ENCODE data around the gene EEIG1. TPM values are rescaled to one million over a fixed set of nuclear protein-coding genes. Genes with fewer than 3 reads are reported as not detected.

The EEIG1 gene
- total and polyA plus RNA-seq, 7 donors, result 3.6 to 11.4 (median 6.1) TPM

- H3K4me1 ChIP-seq, result no peaks in the 10 kb centered on the region
- H3K9me3 ChIP-seq, result no peaks in the 10 kb centered on the region
- intact Hi-C loops (cut with DNase I), result no loop called here
- WGBS, 3 donors, result 88 to 93% (median 92%) methylated on average over 4 of the region's 4 CpGs
- TF ChIP-seq, protein P1, sequence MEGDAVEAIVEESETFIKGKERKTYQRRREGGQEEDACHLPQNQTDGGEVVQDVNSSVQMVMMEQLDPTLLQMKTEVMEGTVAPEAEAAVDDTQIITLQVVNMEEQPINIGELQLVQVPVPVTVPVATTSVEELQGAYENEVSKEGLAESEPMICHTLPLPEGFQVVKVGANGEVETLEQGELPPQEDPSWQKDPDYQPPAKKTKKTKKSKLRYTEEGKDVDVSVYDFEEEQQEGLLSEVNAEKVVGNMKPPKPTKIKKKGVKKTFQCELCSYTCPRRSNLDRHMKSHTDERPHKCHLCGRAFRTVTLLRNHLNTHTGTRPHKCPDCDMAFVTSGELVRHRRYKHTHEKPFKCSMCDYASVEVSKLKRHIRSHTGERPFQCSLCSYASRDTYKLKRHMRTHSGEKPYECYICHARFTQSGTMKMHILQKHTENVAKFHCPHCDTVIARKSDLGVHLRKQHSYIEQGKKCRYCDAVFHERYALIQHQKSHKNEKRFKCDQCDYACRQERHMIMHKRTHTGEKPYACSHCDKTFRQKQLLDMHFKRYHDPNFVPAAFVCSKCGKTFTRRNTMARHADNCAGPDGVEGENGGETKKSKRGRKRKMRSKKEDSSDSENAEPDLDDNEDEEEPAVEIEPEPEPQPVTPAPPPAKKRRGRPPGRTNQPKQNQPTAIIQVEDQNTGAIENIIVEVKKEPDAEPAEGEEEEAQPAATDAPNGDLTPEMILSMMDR (IDR thresholded peaks at IDR 0.05), result no peak
- no peak overlapping the region for H3K4me3 ChIP-seq
- ATAC-seq, result no peak
- no peaks in the 10 kb centered on the region for H3K36me3 ChIP-seq (ENCODE audit: insufficient read depth in 1 of 2, low read depth in 1 of 2)
- H3K27ac ChIP-seq, result no peak overlapping the region
- no peaks in the 10 kb centered on the region for H3K27me3 ChIP-seq (ENCODE audit: insufficient read depth in 3 of 3, low read length in 2 of 3)
- no peak for DNase-seq
Measured at GRCh38 chr9:128020692-128021091, 39.9 kb upstream of the EEIG1 start.

DNA sequence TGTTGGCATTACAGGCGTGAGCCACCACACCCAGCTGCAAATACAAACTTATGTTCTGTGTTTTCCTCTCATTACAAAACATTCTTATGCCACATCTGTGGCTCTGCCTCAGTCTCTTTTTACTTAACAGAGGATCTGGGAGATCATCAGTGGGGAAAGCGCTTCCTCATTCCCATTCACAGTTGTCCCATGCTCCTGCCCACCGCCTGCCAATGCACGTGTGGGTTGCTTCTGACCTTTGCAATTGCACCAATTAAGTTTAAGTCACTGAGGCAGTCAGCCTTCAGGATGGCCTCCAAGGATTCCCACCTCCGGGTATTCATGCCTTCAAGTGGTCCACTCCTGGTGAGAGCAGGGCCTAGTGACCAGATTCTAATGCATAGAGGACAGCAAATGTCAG is 34.9 kb upstream of the EEIG1 start:
- ATAC-seq (no peak), DNase-seq (no peak)
- intact Hi-C loops (cut with DNase I), result no loop called here
- WGBS, 3 donors, result 85 to 90% (median 87%) methylated on average over 5 of the region's 5 CpGs
- H3K27ac ChIP-seq, result no peak overlapping the region
- no peaks in the 10 kb centered on the region for H3K9me3 ChIP-seq
- H3K4me1 ChIP-seq, result no peaks in the 10 kb centered on the region
- H3K27me3 ChIP-seq (ENCODE audit: insufficient read depth in 3 of 3, low read length in 2 of 3), result no peaks in the 10 kb centered on the region
- TF ChIP-seq, protein P1 (IDR thresholded peaks at IDR 0.05), result no peak
- no peak overlapping the region for H3K4me3 ChIP-seq
- no peaks in the 10 kb centered on the region for H3K36me3 ChIP-seq (ENCODE audit: insufficient read depth in 1 of 2, low read depth in 1 of 2)

GRCh38 chr9:128011071-128011817 is 30.5 kb upstream of the EEIG1 start:
- intact Hi-C loops (cut with DNase I), result no loop called here
- DNase-seq, result peak in 1 of 2 donors; percentile 26

GRCh38 chr9:128009639-128010038 is 28.9 kb upstream of the EEIG1 start:
- WGBS, 3 donors, result 91 to 94% (median 92%) methylated on average over 9 of the region's 9 CpGs
- TF ChIP-seq, protein P1 (IDR thresholded peaks at IDR 0.05), result no peak

More at GRCh38 chr9:128011071-128011817, 30.5 kb upstream of the EEIG1 start:
- 47 to 54% (median 51%) methylated on average over 12 of the region's 12 CpGs for WGBS, 3 donors
- H3K4me1 ChIP-seq, result peaks cover 4% of the 10 kb centered on the region
- H3K36me3 ChIP-seq (ENCODE audit: insufficient read depth in 1 of 2, low read depth in 1 of 2), result no peaks in the 10 kb centered on the region
- TF ChIP-seq, protein P1 (IDR thresholded peaks at IDR 0.05), result no peak
- no peaks in the 10 kb centered on the region for H3K9me3 ChIP-seq
- no peak for ATAC-seq
- no peaks in the 10 kb centered on the region for H3K27me3 ChIP-seq (ENCODE audit: insufficient read depth in 3 of 3, low read length in 2 of 3)
- H3K4me3 ChIP-seq, result no peak overlapping the region
- no peak overlapping the region for H3K27ac ChIP-seq

GRCh38 chr9:128008171-128008570 is 27.4 kb upstream of the EEIG1 start:
- ATAC-seq, result no peak
- intact Hi-C loops (cut with DNase I), result no loop called here
- Histone ChIP-seq H3K36me3 (ENCODE audit: insufficient read depth in 1 of 2, low read depth in 1 of 2) (no peaks in the 10 kb centered on the region), H3K9me3 (no peaks in the 10 kb centered on the region), H3K4me1 (peaks cover 4% of the 10 kb centered on the region), H3K27me3 (ENCODE audit: insufficient read depth in 3 of 3, low read length in 2 of 3) (no peaks in the 10 kb centered on the region), H3K4me3 (no peak overlapping the region), H3K27ac (no peak overlapping the region)
- 81 to 86% (median 85%) methylated on average over 4 to 5 of the region's 5 CpGs for WGBS, 3 donors
- no peak for DNase-seq
- TF ChIP-seq, protein P1 (IDR thresholded peaks at IDR 0.05), result no peak

More at GRCh38 chr9:128009639-128010038, 28.9 kb upstream of the EEIG1 start:
- H3K4me1 ChIP-seq, result peaks cover 4% of the 10 kb centered on the region
- H3K4me3 ChIP-seq, result no peak overlapping the region
- DNase-seq (no peak), ATAC-seq (no peak)
- intact Hi-C loops (cut with DNase I), result no loop called here
- no peaks in the 10 kb centered on the region for H3K27me3 ChIP-seq (ENCODE audit: insufficient read depth in 3 of 3, low read length in 2 of 3)
- H3K9me3 ChIP-seq, result no peaks in the 10 kb centered on the region
- no peak overlapping the region for H3K27ac ChIP-seq
- no peaks in the 10 kb centered on the region for H3K36me3 ChIP-seq (ENCODE audit: insufficient read depth in 1 of 2, low read depth in 1 of 2)
